PC-3 (cell line): Measurements from ENCODE around the gene PPHLN1.

Experiments
- EZH2 ChIP-seq: fragments of 300-600 bp; sonication (generic); IDR thresholded peaks from one replicate; pipeline ENCODE4 v1.6.1; 2017; ENCODE audit warnings: antibody characterized with exemption, mild to moderate bottlenecking, low read length; ENCODE audit not compliant: unreplicated experiment
- EZH2phosphoT487 ChIP-seq: fragments of 300-600 bp; sonication (generic); IDR thresholded peaks from 2 replicates; pipeline ENCODE4 v1.6.1; 2018; ENCODE audit warnings: mild to moderate bottlenecking, antibody characterized with exemption, low read length, borderline replicate concordance
- TF ChIP-seq, protein P1 (sequence below): fragments of 300-600 bp; sonication (generic); conservative IDR thresholded peaks from 2 replicates; pipeline ENCODE4 v1.5.1; 2017; ENCODE audit warnings: antibody characterized with exemption, low read depth, mild to moderate bottlenecking, low read length

DNA sequence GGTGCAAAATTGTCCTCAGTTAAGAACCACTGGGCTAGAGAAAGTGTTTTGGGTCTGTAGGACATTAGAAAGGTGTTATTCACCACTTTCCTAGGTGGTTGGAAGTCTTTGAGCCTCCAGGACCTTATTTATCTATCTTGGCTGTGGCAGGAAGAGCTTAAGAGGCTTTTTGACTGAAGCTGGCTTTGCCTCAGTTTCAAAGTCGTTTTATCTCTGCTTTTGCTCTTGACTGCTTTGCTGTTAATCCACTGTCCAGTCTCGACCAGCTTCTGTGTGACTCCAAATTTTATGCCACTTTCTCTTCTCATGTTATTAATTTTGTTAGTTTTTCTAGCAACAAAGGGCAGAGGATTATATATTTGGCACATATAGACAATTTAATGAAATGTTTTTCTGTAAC, 60.3 kb downstream of the PPHLN1 start:
- TF ChIP-seq, protein P1, sequence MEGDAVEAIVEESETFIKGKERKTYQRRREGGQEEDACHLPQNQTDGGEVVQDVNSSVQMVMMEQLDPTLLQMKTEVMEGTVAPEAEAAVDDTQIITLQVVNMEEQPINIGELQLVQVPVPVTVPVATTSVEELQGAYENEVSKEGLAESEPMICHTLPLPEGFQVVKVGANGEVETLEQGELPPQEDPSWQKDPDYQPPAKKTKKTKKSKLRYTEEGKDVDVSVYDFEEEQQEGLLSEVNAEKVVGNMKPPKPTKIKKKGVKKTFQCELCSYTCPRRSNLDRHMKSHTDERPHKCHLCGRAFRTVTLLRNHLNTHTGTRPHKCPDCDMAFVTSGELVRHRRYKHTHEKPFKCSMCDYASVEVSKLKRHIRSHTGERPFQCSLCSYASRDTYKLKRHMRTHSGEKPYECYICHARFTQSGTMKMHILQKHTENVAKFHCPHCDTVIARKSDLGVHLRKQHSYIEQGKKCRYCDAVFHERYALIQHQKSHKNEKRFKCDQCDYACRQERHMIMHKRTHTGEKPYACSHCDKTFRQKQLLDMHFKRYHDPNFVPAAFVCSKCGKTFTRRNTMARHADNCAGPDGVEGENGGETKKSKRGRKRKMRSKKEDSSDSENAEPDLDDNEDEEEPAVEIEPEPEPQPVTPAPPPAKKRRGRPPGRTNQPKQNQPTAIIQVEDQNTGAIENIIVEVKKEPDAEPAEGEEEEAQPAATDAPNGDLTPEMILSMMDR: no peak
- TF ChIP-seq EZH2: no peak
- TF ChIP-seq EZH2phosphoT487: no peak
